Measurements from ENCODE around the gene TUBGCP5.
"Not testable (repeated sequence)": the region's sequence is repeated elsewhere in the genome, so short reads cannot be mapped to it uniquely, and the experiment has no call there.

The TUBGCP5 gene

DNA sequence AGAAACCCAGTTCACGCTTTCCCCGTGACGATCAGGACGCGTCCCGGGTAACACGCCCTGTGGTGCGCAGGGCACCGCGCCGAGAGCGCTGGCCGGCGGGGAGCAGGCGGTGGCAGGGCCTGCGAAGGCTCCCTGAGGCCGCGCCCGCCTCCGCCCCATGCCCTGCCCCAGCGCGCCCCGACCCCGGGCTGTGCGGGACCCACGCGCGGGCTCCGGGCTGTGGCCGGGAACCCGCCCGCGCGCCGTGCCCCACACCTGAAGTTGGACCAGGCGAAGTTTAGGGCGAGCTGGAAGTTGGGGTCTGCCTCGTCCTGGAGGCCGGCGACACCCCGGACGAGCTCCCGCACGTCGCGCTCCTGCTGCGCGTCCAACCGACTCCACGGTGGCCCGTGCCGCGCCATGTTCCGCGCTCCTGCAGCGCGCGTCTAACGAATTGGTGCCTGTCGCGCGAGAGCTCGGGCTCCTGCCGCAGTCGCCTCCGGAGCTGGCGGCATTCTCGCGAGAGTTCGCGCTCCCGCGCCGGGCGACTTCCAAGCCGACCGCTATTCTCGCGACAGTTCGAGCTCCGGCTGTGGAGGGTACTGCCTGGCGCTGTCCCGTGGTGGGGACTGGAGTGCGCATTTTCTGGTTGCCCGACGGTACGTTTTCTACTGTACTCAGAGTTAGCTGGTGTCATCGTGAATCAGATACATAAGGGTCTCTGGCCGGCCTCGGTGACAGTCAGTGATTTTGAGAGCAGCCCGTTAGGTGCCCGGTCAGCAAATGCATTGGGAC, at the start of gene TUBGCP5:
Gene TUBGCP5, minus strand, starts transcription at position 427 of the 774 bp plus-strand sequence. Its CDS starts 26 bp downstream, at position 401.
- peak within 1 kb of the TSS; percentile 77 for H3K27ac ChIP-seq
- DNase-seq (ENCODE audit: low read depth, low spot score) = peak; percentile 89

DNA sequence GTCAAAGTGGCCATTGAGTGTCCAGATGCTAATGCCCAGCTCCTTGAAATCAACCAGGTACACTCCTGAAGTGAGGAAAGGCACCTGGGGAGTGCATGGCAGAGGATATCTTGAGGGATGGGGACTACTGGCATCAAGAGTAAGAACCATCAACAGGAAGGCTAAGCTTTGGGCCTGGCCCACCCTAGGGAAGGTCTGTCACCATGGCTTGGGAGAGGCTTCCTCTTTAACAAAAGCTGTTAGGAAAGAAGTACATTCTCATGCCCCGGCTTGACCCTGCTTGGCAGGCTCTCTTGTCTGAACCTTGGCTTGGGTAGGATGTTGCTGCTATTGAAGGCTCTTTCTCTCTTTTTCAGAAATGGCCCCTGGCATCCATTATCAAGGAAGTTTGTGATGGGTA, 43.7 kb upstream of the TUBGCP5 start:
- no peak overlapping the region for H3K27ac ChIP-seq
- DNase-seq (ENCODE audit: low read depth, low spot score) = no peak

DNA sequence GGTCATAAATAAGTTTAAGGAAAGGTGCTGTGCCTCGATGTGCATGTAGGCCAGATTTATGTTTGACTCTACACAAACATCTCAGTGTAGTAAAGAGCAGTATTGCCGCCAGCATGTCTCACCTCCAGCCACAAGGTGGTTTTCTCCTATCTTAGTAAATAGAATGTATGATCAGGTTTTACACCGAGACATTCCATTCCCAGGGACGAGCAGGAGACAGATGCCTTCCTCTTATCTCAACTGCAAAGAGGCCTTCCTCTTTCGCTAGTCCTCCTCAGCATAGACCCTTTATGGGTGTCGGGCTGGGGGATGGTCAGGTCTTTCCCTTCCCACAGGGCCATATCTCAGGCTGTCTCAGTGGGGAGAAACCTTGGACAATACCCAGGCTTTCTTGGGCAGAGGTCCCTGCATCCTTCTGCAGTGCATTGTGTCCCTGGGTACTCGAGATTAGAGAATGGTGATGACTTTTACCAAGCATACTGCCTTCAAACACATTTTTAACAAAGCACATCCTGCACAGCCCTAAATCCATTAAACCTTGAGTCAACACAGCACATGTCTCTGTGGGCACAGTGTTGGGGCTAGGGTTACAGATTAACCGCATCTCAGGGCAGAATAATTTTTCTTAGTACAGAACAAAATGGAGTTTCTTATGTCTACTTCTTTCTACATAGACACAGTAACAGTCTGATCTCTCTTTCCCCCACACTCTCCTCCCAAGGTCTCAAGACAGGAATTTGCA, 42.8 kb upstream of the TUBGCP5 start:
- H3K27ac ChIP-seq; DNase-seq (ENCODE audit: low read depth, low spot score): not testable (repeated sequence)

DNA sequence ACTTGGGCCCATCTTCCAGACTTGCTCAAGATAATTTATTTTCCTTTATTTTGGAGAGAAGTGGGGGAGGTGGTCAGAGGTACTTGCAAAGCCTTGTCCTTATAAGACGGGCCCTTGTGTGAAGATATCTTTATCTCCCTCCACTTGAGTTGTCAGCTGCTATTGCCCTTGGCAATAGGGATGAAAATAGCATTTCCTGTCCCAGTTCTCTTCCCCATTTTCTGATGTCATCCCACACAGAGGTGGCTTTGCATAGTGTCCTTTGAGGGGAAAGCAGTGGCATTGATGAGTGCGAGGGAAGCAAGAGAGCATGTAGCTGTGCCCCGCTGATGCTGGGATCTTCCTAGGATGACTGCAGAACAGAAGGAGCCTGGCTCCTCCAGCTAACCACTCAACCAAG, 41.9 kb upstream of the TUBGCP5 start:
- no peak for DNase-seq (ENCODE audit: low read depth, low spot score)
- no peak overlapping the region for H3K27ac ChIP-seq

DNA sequence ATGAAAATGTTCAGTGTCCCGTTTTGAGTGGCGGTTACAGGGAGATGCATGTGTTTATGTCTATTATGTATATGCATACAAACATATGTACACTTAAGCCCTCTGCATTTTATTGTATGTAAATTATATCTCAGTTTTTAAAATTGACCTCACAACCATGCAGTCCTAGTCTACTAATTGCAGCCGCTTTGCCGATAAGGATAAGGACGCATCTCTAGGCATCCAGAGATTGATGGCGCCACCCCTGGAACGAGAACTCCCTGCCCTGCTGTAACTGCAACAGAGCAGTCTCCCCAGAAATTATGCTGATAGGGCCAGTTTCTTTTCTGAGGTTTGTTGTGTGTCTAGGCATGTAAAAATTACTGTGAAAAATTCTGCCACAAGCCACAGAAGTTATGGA, 40.4 kb upstream of the TUBGCP5 start:
- no peak overlapping the region for H3K27ac ChIP-seq
- no peak for DNase-seq (ENCODE audit: low read depth, low spot score)

DNA sequence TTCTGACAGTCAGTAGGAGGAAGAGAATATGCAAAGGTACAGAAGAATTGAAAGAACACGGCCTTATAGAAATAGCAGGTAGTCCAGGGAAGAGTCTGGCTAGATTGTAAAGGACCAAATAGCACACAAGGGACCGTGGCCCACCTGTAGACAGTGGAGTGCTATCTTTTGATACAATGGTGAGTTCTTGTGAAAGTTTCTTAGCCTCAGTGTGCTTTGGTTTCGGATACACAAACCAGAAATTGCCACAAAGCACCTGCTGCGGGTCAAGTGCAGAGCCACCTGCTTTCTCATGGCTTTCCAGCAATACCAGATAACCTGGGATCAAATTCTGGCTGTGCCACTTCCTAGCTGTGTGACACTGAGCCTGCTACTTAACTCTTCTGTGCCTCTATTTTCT, 36.6 kb upstream of the TUBGCP5 start:
- DNase-seq (ENCODE audit: low read depth, low spot score) = no peak

DNA sequence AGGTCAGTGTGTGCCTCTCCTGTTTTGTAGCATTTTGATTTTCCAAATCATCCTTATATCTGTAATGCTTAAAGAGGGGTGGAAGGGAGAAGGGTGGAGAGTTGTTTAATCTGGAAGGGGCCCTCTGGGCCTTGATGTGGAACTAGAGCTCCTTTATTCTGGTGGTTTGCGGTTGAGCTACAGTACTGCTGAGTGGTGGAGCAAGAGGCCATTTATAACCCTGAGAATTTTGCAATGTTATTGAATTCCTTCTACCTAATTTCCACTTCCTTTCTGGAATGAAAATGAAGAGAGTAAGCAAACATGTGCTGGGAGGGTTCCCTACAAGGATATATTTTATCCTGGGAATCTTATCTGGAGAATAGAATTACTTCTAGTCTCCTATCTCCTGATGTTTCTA, 35.3 kb upstream of the TUBGCP5 start:
- DNase-seq (ENCODE audit: low read depth, low spot score) = no peak
- H3K27ac ChIP-seq = no peak overlapping the region

More for the DNA sequence above, 36.6 kb upstream of the TUBGCP5 start:
- H3K27ac ChIP-seq = no peak overlapping the region

DNA sequence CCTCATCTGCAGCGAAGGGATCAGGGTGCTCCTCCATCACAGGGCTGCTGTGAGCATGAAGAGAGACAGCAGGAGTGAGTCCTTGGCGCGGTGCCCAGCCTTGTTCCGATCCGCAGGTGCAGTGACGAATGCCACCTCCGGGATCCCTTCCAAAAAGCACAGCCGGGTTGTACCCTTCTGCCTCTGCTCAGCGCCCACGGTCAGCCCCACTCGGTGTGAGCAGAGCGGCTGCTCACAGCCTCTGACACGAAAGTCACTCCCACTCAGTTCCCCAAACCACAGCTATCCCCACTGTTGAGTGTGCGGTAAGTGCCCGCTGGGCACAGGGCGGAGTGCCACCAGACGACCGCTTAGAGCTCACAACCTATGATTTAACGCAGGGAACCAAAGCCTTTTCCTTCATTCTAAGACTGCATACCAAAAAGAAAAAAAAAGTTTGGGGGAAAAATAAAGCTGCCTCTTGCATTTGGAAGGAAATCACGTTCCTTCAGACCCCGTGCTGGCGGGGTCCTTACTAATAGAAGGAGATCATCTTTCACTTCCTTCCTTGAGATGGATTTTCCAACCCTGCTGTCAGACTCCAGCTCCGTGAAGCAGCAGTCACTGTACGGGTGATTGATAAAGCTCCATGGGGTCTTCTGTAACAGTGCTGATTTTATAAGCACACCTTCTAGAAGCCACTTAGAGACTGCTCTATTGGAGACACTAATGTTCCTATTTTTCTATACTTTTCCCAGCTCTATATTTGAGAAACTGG, 34.7 kb upstream of the TUBGCP5 start:
- DNase-seq (ENCODE audit: low read depth, low spot score) = no peak
- no peak overlapping the region for H3K27ac ChIP-seq

DNA sequence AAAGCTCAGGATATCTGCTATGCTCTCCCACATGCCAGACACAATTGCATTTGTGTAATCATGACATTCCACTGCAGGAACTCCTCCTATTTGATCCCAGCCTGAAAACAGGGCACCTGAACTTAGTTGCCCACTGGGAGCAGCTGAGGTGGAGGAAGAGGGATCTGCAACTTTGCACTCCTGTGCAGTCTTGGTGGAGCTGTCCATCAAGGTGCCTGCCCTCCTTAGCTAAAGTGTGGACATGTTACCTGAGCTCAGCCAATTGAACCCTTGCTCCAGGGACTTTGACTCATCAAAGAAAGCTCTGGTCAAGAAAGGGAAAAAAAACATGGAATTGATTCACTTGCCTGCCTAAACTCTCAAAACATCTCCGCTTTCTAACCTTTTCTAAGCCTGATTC, 33.3 kb upstream of the TUBGCP5 start:
- no peak for DNase-seq (ENCODE audit: low read depth, low spot score)
- no peak overlapping the region for H3K27ac ChIP-seq

DNA sequence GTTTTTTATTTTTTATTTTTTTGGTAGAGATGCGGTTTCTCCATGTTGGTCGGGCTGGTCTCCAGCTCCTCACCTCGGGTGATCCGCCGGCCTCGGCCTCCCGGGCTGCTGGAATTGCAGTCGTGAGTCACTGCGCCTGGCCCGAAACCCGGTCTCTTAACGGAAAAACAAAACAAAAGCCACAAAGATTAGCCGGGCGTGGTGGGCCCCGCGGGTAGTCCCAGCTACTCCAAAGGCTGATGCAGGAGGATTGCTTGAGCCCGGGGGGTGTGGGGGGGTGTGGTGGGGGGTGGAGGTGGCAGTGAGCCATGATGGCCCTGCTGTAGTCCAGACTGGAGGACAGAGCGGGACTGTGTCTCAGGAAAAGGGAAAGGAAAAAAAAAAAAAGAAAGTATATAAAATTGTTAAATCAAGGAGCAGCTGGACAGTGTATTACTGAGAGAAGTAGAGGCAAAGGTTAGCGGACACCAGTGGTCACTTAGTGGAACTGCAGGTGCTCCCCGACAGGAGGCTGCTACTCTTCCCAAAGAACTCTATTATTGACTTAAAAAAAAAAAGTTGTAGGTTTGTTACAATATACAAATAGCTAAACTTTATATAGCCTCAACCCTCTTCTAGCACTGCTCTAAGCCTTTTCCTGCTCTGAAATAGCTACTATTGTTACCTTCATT, 30.3 kb upstream of the TUBGCP5 start:
- no peak overlapping the region for H3K27ac ChIP-seq
- no peak for DNase-seq (ENCODE audit: low read depth, low spot score)

DNA sequence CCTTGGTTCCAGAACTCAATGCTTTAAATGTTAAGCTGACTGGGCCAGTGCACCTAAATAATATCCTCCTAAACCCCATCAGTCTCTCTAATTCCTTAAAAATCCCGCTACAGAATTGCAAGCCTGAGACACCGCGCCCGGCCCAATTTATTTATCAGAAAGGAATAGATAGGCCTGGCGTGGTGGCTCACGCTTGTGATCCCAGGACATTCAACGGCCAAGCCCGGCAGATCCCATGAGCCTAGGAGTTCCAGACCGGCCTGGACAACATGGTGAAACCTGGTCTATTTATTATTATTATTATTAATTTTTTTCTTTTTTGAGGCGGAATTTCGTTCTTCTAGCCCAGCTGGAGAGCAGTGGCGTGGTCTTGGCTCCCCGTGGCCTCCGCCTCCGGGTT, 28.0 kb upstream of the TUBGCP5 start:
- DNase-seq (ENCODE audit: low read depth, low spot score) = no peak
- H3K27ac ChIP-seq = no peak overlapping the region

DNA sequence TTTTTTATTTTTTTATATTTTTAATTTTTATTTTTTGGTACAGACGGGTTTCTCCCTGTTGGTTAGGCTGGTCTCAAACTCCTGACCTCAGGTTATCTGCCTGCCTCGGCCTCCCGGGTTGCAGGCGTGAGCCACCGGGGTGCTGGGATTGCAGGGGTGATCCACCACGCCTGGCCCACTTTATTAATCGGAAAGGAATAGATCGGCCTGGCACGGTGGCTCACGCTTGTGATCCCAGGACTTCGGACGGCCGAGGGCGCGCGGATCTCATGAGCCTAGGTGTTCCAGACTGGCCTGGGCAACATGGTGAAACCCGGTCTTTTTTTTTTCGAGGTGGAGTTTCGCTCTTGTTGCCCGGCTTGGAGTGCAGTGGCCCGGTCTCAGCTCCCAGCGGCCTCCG, 26.5 kb upstream of the TUBGCP5 start:
- H3K27ac ChIP-seq = no peak overlapping the region
- DNase-seq (ENCODE audit: low read depth, low spot score) = no peak

DNA sequence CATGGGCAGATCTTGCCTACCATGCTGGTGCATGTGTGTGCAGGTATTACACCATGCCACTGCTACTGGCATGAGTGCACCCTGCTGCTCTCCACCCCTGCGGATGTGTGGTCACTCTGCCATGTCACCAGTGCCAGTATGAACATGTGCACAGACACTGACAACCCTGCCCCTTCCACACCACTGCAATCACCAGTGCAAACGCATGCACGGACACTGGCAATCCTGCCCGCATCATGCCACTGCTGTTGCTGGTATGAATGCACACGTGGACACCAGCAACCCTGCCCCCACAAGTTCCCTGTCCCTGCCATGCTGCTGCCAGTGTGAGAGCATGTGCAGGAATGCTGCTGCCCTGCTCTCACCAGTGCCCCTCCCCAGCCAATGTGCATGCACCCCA, 24.8 kb upstream of the TUBGCP5 start:
- no peak overlapping the region for H3K27ac ChIP-seq
- DNase-seq (ENCODE audit: low read depth, low spot score) = no peak

DNA sequence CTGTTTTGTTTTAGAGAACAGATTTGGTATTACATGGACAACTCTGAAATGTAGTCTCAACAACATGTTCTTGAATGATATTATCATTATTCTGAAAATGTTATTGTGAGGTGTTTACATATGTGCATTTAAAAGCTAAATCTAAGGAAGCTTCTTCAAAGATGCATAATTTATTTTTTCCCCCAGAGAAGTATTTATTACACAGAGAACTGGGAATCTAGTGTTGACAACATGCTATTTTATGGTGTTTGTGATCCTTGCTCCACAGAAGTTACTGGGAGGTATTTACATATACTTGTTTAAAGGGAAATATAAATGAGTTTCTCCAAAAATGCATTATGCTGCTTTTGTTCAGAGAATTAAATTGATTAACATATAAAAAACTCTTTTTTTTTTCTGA, 18.3 kb upstream of the TUBGCP5 start:
- DNase-seq (ENCODE audit: low read depth, low spot score) = no peak
- H3K27ac ChIP-seq = no peak overlapping the region

DNA sequence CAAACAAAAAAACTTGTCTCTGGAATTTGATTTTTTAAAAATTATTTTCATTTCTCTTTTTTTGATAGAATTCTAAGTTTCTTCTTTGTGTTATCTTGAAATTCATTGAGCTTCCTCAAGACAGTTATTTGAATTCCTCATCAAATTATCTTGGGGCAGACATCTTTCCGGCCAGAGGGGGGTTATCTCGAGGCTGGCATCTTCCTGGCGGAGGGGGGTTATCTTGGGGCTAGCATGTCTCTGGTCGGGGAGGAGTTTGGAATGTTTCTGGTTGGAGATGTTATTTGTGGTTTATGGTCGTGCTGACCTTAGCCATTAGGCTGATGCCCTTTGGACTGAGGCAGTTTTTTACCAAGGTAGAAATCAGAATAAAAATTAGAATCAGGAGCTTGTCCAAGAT, 15.9 kb upstream of the TUBGCP5 start:
- no peak for DNase-seq (ENCODE audit: low read depth, low spot score)

DNA sequence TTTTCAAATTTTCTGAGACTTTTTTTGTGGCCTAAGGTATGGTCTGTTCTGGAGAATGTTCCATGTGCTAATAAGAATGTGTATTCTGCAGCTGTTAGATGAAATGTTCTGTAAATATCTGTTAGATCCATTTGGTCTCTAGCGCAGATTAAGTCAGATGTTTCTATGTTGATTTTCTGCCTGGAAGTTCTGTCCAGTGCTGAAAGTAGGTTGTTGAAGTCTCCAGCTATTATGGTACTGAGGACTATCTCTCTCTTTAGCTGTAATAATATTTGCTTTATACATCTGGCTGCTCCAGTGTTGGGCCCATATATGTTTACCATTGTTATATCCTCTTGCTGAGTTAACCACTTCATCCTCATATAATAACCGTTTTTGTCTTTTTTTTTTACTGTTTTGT, 13.2 kb upstream of the TUBGCP5 start:
- no peak overlapping the region for H3K27ac ChIP-seq
- no peak for DNase-seq (ENCODE audit: low read depth, low spot score)

More for the DNA sequence above, 15.9 kb upstream of the TUBGCP5 start:
- H3K27ac ChIP-seq = no peak overlapping the region

DNA sequence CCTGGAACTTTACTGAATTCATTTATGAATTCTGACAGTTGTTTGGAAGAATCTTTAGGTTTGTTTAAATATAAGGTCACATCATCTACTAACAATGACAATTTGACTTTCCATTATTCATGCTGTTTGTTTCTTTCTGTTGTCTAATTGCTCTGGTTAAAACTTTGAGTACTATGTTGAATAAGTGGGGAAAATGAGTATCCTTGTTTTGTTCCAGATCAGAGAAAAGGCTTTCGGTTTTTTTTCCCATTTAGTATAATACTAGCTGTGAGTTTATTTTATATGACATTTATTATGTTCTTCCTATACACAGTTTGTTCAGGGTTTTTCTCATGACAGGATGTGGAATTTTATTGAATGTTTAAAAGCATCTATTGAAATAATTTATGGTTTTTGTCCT, 11.3 kb upstream of the TUBGCP5 start:
- no peak overlapping the region for H3K27ac ChIP-seq
- DNase-seq (ENCODE audit: low read depth, low spot score) = no peak

DNA sequence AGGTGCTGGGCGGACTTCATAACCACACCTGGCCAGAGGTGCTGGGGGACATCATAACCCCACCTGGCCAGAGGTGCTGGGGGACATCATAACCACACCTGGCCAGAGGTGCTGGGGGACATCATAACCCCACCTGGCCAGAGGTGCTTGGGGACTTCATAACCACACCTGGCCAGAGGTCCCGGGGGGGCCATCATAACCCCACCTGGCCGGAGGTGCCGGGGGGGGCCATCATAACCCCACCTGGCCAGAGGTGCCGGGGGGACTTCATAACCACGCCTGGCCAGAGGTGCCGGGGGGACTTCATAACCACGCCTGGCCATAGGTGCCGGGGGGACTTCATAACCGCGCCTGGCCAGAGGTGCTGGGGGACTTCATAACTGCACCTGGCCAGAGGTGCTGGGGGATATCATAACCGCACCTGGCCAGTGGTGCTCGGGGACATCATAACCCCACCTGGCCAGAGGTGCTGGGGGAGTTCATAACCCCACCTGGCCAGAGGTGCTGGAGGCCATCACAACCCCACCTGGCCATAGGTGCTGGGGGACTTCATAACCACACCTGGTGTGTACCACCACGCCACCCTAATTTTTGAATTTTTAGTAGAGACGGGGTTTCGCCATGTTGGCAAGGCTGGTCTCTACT, 10.7 kb upstream of the TUBGCP5 start:
- no peak overlapping the region for H3K27ac ChIP-seq
- DNase-seq (ENCODE audit: low read depth, low spot score) = no peak

DNA sequence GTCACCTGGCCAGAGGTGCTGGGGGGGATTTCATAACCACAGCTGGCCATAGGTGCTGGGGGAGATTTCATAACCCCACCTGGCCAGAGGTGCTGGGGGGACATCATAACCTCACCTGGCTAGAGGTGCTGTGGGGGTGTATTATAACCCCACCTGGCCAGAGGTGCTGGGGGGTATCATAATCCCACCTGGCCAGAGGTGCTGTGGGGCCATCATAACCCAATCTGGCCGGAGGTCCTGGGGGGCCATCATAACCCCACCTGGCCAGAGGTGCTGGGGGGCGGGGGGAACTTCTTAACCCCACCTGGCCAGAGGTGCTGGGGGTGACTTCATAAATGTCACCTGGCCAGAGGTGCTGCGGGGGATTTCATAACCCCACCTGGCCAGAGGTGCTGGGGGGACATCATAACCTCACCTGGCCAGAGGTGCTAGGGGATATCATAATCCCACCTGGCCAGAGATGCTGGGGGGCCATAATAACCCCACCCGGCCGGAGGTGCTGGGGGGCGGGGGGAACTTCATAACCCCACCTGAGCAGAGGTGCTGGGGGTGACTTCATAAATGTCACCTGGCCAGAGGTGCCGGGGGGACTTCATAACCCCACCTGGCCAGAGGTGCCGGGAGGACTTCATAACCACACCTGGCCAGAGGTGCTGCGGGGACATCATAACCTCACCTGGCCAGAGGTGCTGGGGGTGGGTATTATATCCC, 9.4 kb upstream of the TUBGCP5 start:
- not testable (repeated sequence) for DNase-seq (ENCODE audit: low read depth, low spot score)

More for the DNA sequence above, 9.4 kb upstream of the TUBGCP5 start:
- not testable (repeated sequence) for H3K27ac ChIP-seq

All from epithelial cell of prostate (primary cell).